IPS-20b (cell line): ENCODE data around the gene HK1.
A peak's percentile ranks its signal among the peaks of the same experiment; 100 is the strongest.

ENCODE experiments used
- H3K27ac ChIP-seq: one replicate; pipeline ENCODE4 v1.5.1; 2013; ENCODE audit warnings: low read length
- H3K27me3 ChIP-seq: 2 replicates; pipeline ENCODE4 v1.6.1; 2013; ENCODE audit warnings: mild to moderate bottlenecking, low read length, inconsistent platforms; ENCODE audit not compliant: insufficient read depth
- H3K36me3 ChIP-seq: 2 replicates; pipeline ENCODE4 v1.6.1; 2013; ENCODE audit warnings: low read depth, mild to moderate bottlenecking, inconsistent platforms, low read length, moderate library complexity; ENCODE audit not compliant: insufficient read depth
- H3K4me1 ChIP-seq: 2 replicates; pipeline ENCODE4 v1.6.1; 2013; ENCODE audit warnings: mild to moderate bottlenecking, control low read depth, inconsistent platforms, low read length, moderate library complexity; ENCODE audit not compliant: insufficient read depth
- H3K4me3 ChIP-seq: 2 replicates; pipeline ENCODE4 v1.5.1; 2013; ENCODE audit warnings: mild to moderate bottlenecking, low read length, inconsistent platforms
- H3K9ac ChIP-seq: 2 replicates; pipeline ENCODE4 v1.6.1; 2013; ENCODE audit warnings: low read depth, mild to moderate bottlenecking, inconsistent platforms, low read length, moderate library complexity
- H3K9me3 ChIP-seq: 2 replicates; pipeline ENCODE4 v1.6.1; 2013; ENCODE audit warnings: mild to moderate bottlenecking, low read depth, low read length, inconsistent platforms; ENCODE audit not compliant: insufficient read depth

The HK1 gene

DNA sequence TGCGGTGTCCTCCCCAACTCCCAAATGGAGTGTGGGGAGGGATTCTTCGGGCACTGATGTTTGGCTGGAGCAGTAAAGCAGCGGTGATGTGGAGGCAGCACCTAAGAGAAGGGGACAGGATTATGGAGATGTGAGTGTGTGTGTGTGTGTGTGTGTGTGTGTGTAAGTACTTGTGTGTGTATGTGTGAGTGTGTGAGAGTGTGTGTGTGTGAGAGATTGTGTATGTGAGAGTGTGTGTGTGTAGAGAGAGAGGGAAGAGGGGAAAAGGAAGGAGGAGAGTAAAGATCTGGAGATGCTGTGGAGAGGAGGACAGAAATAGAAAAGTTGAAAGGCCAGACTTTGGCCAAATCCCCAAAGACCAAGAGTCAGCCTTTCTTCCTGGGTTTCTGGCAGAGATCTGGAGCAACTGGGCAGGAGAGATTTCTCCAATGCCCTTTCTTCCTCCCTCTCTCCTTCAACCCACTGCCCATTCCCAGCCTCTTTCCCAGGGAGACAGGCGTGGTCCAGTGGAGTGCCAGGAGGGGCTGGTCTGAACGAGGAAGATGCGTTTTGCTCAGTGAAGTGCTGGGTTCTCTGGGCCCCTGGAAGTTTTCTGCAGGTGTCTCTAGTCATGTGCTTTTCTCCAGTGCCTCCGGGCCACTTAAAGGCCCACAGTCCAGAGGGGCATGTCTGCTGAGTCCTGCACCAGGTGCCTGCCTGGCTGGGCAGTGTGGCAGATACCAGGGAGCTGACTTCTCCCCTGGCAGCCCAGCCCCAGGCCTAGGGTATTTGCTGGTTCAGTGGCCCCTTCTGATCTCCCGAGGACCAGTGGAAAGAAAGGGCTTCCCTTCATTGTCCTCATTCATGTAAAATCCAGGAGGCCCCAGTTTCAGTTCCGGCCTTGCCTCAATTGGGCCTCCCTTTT is 60.5 kb downstream of the HK1 start:
- peak overlapping the region; percentile 16 for H3K27ac ChIP-seq
- peaks cover 32% of the 10 kb centered on the region for H3K4me1 ChIP-seq

DNA sequence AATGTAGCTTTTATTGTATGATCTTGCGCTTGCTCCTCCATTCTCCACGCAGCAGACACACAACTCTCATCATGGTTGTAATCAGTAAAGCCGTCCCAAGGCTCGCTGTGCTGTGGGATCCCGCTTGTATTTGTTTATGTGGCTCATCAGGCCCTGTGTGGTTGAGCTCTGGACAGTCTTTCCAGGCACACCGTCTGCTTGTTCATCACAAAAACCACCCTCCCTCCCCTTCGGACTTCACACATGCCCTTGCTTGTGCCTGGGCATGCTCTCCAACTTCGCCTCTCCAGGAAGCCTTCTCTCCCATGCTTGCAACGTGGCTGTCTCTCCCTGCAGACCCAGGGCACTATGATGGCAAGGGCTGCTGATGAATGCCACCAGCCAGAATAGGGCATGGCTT is 62.4 kb downstream of the HK1 start:
- Histone ChIP-seq H3K4me1 (peaks cover 50% of the 10 kb centered on the region), H3K4me3 (no peak overlapping the region), H3K9me3 (no peaks in the 10 kb centered on the region), H3K27me3 (no peaks in the 10 kb centered on the region), H3K27ac (no peak overlapping the region), H3K9ac (no peak overlapping the region), H3K36me3 (peaks cover 20% of the 10 kb centered on the region)

More for the DNA sequence above, 60.5 kb downstream of the HK1 start:
- peaks cover 7% of the 10 kb centered on the region for H3K36me3 ChIP-seq
- H3K4me3 ChIP-seq: no peak overlapping the region
- H3K27me3 ChIP-seq: no peaks in the 10 kb centered on the region
- no peaks in the 10 kb centered on the region for H3K9me3 ChIP-seq
- peak overlapping the region; percentile 23; the same call in 1 of the 2 replicates for H3K9ac ChIP-seq

DNA sequence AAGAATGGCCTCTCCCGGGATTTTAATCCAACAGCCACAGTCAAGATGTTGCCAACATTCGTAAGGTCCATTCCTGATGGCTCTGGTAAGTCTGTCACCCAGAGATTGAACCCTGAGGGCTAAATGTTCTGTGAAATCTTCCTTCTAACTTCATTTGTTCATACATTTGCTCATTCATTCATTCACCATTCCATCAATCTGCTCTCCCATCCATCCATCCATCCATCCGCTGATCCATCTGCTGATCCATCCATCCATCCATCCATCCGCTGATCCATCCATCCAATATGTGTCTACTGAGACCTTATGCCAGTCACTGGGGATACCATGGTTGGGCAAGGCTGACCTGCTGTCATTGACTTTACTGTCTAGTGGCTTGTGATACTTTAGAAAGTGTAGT is 65.6 kb downstream of the HK1 start:
- no peaks in the 10 kb centered on the region for H3K9me3 ChIP-seq
- H3K36me3 ChIP-seq: peaks cover 26% of the 10 kb centered on the region
- peaks cover 44% of the 10 kb centered on the region; the same call in 1 of the 2 replicates for H3K4me1 ChIP-seq
- no peak overlapping the region for H3K9ac ChIP-seq
- no peak overlapping the region for H3K4me3 ChIP-seq
- H3K27ac ChIP-seq: no peak overlapping the region
- H3K27me3 ChIP-seq: no peaks in the 10 kb centered on the region

DNA sequence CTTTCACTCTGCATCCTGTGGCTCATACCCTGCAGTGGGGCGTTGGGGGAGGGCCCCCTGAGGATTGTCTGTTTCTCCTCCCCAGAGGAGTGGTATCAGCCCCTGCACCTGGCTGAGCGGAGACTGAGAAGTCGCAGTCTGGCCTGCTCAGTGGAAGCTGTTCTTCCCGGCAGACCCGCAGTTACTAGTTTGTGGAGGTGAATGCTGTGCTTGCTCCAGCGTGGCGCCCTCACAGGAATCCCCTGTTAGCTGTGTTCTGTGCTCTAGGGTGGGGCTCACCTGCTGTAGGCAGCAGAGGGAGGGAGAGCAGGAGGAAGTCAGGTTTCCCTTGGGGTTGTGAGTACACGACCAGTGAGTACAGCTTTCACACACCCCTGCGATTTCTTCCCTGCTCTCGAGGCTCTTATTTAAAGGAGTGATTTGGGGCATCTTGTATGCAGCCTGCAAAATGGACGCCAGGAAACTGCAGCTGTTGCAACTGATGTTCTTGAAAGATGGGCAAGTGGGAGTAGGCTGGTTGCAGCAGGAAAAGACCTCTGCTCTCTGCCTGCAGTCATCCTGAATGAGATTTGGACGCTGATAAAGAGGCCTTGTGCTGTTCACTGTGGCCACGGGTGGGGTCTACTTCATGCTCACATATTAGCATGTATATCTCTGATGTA is 66.4 kb downstream of the HK1 start:
- no peak overlapping the region for H3K4me3 ChIP-seq
- peaks cover 41% of the 10 kb centered on the region; the same call in 1 of the 2 replicates for H3K4me1 ChIP-seq
- H3K9me3 ChIP-seq: no peaks in the 10 kb centered on the region
- peak overlapping the region; percentile 59; the same call in 1 of the 2 replicates for H3K9ac ChIP-seq
- peak overlapping the region; percentile 66 for H3K27ac ChIP-seq
- peaks cover 34% of the 10 kb centered on the region for H3K36me3 ChIP-seq
- no peaks in the 10 kb centered on the region for H3K27me3 ChIP-seq

DNA sequence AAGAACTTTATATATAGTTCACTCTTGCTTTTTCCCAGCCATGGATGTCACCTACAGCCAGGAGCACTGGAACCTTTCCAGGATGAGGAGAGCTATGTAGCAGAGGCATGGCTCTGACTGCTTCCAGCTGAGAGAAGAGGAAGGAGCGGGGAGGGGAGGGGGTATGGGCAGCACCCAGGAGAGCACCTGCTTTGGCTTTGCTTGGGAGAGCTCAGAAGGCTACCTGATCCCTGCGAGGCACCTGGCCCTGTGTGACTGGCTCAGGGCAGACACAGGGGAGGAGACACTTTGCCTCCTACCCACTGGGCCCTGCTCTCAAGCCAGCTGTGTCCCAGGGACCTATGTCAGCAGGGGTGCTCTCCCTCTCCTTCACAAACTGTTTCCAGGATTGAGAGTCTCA is 67.1 kb downstream of the HK1 start:
- peak overlapping the region; percentile 59; the same call in 1 of the 2 replicates for H3K9ac ChIP-seq

DNA sequence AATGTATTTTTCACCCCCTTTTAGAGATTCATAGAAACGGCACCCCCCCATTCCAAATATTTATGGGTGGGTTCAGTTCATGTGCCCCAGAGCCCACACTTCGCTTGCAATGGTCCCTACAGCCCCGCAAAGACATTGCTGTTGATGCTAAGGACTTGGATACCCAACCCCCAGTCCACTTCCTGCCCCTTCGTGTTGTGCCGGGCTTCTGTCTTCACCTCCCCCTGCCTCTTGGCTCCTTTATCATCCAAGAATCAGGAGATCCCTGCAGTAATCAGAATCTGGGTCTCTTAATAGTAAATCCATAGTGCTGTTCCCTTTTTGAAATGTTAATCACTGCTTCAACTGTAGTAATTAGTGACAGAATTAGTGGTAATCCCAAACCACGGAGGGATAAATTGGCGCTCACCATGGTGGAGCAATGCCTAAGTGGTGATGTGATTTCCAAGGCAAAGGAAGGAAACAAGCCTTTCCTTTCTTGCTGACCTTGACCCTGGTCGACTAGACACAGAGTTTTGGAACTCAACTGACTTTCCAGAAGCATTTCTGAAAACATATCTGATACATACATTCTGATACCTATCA is 67.7 kb downstream of the HK1 start:
- Histone ChIP-seq H3K4me3 (peak overlapping the region; percentile 15; the same call in 1 of the 2 replicates), H3K27me3 (no peaks in the 10 kb centered on the region), H3K9me3 (no peaks in the 10 kb centered on the region), H3K4me1 (peaks cover 39% of the 10 kb centered on the region; the same call in 1 of the 2 replicates), H3K27ac (peak overlapping the region; percentile 66), H3K36me3 (peaks cover 36% of the 10 kb centered on the region), H3K9ac (peak overlapping the region; percentile 59; the same call in 1 of the 2 replicates)

More for the DNA sequence above, 67.1 kb downstream of the HK1 start:
- Histone ChIP-seq H3K27ac (peak overlapping the region; percentile 66), H3K9me3 (no peaks in the 10 kb centered on the region), H3K4me3 (peak overlapping the region; percentile 15; the same call in 1 of the 2 replicates), H3K27me3 (no peaks in the 10 kb centered on the region), H3K4me1 (peaks cover 39% of the 10 kb centered on the region; the same call in 1 of the 2 replicates), H3K36me3 (peaks cover 36% of the 10 kb centered on the region)

DNA sequence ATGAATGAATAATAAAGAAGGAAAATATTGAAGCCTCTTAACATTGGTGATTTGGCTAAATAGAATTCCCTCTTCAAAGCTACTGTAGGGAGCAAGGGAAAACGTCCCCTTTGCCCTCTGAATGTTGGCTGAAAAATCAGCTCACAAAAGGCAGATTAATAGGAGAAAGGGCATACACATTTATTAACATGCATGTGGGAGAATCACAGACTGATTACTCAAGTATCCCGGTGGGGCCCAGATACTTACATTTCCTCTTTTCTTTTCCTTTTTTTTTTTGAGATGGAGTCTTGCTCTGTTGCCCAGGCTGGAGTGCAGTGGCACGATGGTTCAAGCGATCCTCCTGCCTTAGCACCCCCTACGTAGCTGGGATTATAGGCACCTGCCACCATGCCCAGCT is 68.5 kb downstream of the HK1 start:
- H3K27ac ChIP-seq: no peak overlapping the region
- peaks cover 36% of the 10 kb centered on the region for H3K36me3 ChIP-seq
- no peak overlapping the region for H3K4me3 ChIP-seq
- peaks cover 39% of the 10 kb centered on the region; the same call in 1 of the 2 replicates for H3K4me1 ChIP-seq
- H3K9ac ChIP-seq: no peak overlapping the region
- H3K9me3 ChIP-seq: no peaks in the 10 kb centered on the region
- H3K27me3 ChIP-seq: no peaks in the 10 kb centered on the region

DNA sequence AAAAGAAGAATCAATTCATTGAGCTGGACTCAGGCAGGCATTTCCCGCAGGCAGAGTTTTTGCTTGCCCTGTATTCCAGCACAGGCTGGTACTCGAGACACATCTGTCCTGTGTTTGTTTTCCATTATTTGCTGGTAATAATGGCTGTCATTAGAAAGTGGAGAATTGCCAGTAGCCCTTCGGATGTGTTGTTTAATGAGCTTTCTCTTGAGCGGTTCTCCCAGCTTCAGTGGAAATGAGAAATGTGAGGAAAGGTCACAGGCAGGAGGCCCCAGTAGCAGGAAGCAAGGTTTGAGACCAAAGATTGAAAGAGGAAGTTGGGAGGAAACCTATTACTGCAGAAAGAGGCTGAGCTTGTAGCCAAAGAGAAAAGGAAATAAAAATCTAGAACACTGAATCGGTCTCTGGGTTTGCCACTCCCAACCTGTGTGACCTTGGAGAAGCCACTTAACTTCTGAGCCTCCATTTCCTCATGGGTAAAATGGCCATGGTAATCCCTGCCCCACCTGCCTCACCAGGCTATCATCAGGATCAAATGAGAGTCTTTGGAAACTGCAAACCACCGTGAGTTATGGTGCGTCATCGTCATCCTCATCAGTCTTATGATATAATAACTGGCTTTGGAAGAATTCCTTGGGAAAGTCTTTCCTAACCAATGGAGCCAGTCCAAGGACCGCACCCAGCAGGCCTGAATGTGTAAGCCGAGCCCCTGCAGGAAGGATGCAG is 70.7 kb downstream of the HK1 start:
- Histone ChIP-seq H3K9ac (0 out of 2 replicates have a peak overlapping the region, but pooled peaks have one; percentile 13), H3K36me3 (peaks cover 27% of the 10 kb centered on the region), H3K27ac (no peak overlapping the region), H3K4me1 (peaks cover 46% of the 10 kb centered on the region; the same call in 1 of the 2 replicates), H3K27me3 (no peaks in the 10 kb centered on the region), H3K9me3 (no peaks in the 10 kb centered on the region), H3K4me3 (no peak overlapping the region)

DNA sequence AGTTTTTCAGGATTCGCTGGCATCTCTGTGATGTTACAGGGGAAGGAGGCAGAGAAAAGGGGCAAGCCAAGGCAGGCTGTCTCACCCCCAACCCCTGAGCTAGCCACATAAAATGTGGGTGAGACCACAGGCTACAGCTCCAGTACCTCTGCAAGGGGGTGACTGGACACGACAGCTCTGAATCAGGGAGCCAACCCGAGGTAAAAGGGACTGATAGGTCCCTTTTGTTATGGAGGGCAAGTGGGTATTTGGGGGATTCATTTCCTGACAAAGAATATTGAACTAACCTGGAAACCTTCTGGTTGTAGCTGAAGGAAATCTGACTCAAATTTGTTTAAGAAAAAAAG is 71.2 kb downstream of the HK1 start:
- Histone ChIP-seq H3K9me3 (no peaks in the 10 kb centered on the region), H3K27me3 (no peaks in the 10 kb centered on the region), H3K4me1 (peaks cover 41% of the 10 kb centered on the region; the same call in 1 of the 2 replicates), H3K36me3 (peaks cover 25% of the 10 kb centered on the region; the same call in 1 of the 2 replicates), H3K27ac (no peak overlapping the region), H3K4me3 (no peak overlapping the region), H3K9ac (0 out of 2 replicates have a peak overlapping the region, but pooled peaks have one; percentile 13)

DNA sequence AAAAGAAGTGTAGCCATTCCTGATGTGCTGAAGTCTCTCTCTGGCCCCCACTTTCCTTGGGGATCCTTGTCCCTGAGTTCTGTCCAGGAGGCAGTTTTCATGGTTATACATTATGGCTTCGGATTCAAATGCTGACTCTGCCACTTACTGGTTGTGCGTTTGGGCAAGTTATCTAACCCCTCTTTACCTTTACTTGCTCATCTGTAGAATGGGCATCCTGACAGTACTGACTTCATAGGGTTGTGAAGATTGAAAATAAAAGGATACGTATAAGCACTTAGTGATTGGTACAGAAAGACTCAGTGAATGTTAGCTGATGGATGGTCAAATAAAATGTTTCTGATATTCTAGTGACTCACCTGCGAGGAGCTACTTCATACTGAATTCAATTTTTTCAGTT is 73.3 kb downstream of the HK1 start:
- H3K27ac ChIP-seq: no peak overlapping the region
- H3K27me3 ChIP-seq: no peaks in the 10 kb centered on the region
- H3K9ac ChIP-seq: no peak overlapping the region
- peaks cover 15% of the 10 kb centered on the region; the same call in 1 of the 2 replicates for H3K36me3 ChIP-seq
- H3K9me3 ChIP-seq: no peaks in the 10 kb centered on the region
- peaks cover 21% of the 10 kb centered on the region; the same call in 1 of the 2 replicates for H3K4me1 ChIP-seq
- H3K4me3 ChIP-seq: no peak overlapping the region
